ENCODE results near the gene TNFRSF6B. TPM values are rescaled to one million over a fixed set of nuclear protein-coding genes. Genes with fewer than 3 reads are reported as not detected.

TNFRSF6B gene
- polyA plus RNA-seq, 2 of the 4 experiments (the other 2 are of a cell fraction): 0.22 to 0.66 TPM

- TF ChIP-seq CHD4 (IDR thresholded peaks at IDR 0.05; ENCODE audit: borderline replicate concordance) (no peak), JUN (IDR thresholded peaks at IDR 0.05) (peak in 1 of 2 experiments; percentile 15; a peak in 1 of 5 replicates), KDM5A (IDR thresholded peaks at IDR 0.05) (no peak), HEYL (CRISPR knock-in tag; IDR thresholded peaks at IDR 0.05) (no peak), CEBPB (IDR thresholded peaks at IDR 0.05) (peak; percentile 97 to 100), HMGXB4 (CRISPR knock-in tag; IDR thresholded peaks at IDR 0.05; ENCODE audit: borderline replicate concordance) (no peak), REST (IDR thresholded peaks at IDR 0.05) (no peak), ATOH8 (CRISPR knock-in tag; IDR thresholded peaks at IDR 0.05; ENCODE audit: low read depth) (no peak), RCOR1 (IDR thresholded peaks at IDR 0.05; ENCODE audit: low read depth, low read length) (no peak), FOXS1 (CRISPR knock-in tag; IDR thresholded peaks at IDR 0.05) (no peak)
Measured at GRCh38 chr20:63740627-63741353, 44.3 kb downstream of the TNFRSF6B start (continued).

- peak in 1 of 2 experiments; percentile 9; a peak in 3 of 6 replicates for ATAC-seq
- TF ChIP-seq USF2 (IDR thresholded peaks at IDR 0.05): 0 out of 2 replicates have a peak, but pooled peaks have one; percentile 1
- TF ChIP-seq NR3C1 (IDR thresholded peaks at IDR 0.05): no peak
- FAIRE-seq: no peak
- H3K4me1 ChIP-seq: peaks cover 17% of the 10 kb centered on the region
- H3K9me3 ChIP-seq: no peaks in the 10 kb centered on the region
- peak overlapping the region; percentile 97 for H3K4me3 ChIP-seq
- ChIA-PET CTCF (interaction anchor here (0.7 to 2.2 kb wide), 10 partner anchors 10 to 233 kb away, joined by 3 to 12 read pairs (median 4); no protein-coding TSS in a partner anchor), POLR2A (interaction anchor here (0.5 to 1.6 kb wide), 11 partner anchors 9 to 239 kb away, joined by 3 to 16 read pairs (median 5); partner anchors contain the start of genes ARFRP1, DNAJC5, PPDPF and TPD52L2)
- 10% methylated on average over 5 of the region's 6 CpGs for WGBS (ENCODE audit: missing lambda C conversion rate)
- DNase-seq (ENCODE audit: low read depth in 1 of 2, low spot score in 1 of 2): no peak
- H3K4me2 ChIP-seq: peak overlapping the region; percentile 98
- peak overlapping the region; percentile 93 to 96 for H3K27ac ChIP-seq
Measured at GRCh38 chr20:63741354-63741675, 44.9 kb downstream of the TNFRSF6B start.

- 54% methylated on average over 8 of the region's 30 CpGs for WGBS (ENCODE audit: missing lambda C conversion rate)
Measured at GRCh38 chr20:63741676-63742380, 45.4 kb downstream of the TNFRSF6B start.

More at GRCh38 chr20:63741676-63742380, 45.4 kb downstream of the TNFRSF6B start:
- peaks cover 17% of the 10 kb centered on the region for H3K4me1 ChIP-seq
- peak overlapping the region; percentile 93 to 96 for H3K27ac ChIP-seq
- no peak for FAIRE-seq
- TF ChIP-seq NFE2L2 (conservative IDR thresholded peaks at IDR 0.05; ENCODE audit: low read length): no peak
- TF ChIP-seq FOSB (CRISPR knock-in tag; IDR thresholded peaks at IDR 0.05): no peak
- TF ChIP-seq E2F6 (IDR thresholded peaks at IDR 0.05; ENCODE audit: borderline replicate concordance, low read depth): no peak
- no peak for TF ChIP-seq EHMT2 (IDR thresholded peaks at IDR 0.05; ENCODE audit: low read depth)
- no peak for TF ChIP-seq CBX2 (IDR thresholded peaks at IDR 0.05; ENCODE audit: borderline replicate concordance, low read depth)
- no peak for TF ChIP-seq HOXA7 (CRISPR knock-in tag; IDR thresholded peaks at IDR 0.05)
- TF ChIP-seq RAD21 (conservative IDR thresholded peaks at IDR 0.05 in 1 of 2, IDR thresholded peaks at IDR 0.05 in 1 of 2): no peak
- no peak for TF ChIP-seq MYC (IDR thresholded peaks at IDR 0.05; ENCODE audit: borderline replicate concordance, low read length)
- TF ChIP-seq KDM1A (IDR thresholded peaks at IDR 0.05; ENCODE audit: low read depth): no peak
- CTCF ChIA-PET: interaction anchor here (0.9 to 2.2 kb wide), 8 partner anchors 10 to 232 kb away, joined by 3 to 12 read pairs (median 4); no protein-coding TSS in a partner anchor
- H3K4me3 ChIP-seq: peak overlapping the region; percentile 97
- DNase-seq (ENCODE audit: low read depth in 1 of 2, low spot score in 1 of 2): no peak
- H3K9me3 ChIP-seq: no peaks in the 10 kb centered on the region
- no peak for ATAC-seq
- H3K4me2 ChIP-seq: peak overlapping the region; percentile 98
- POLR2A ChIA-PET: interaction anchor here (0.5 to 1.6 kb wide), 10 partner anchors 8 to 239 kb away, joined by 3 to 16 read pairs (median 6); partner anchors contain the start of genes ARFRP1, DNAJC5, PPDPF and TPD52L2
